ENCODE data around the gene FKBP4.
A peak's percentile ranks its signal among the peaks of the same experiment; 100 is the strongest.

- TF ChIP-seq CTCF (IDR thresholded peaks at IDR 0.05; ENCODE audit: low read length) (peak; percentile 33), EZH2 (optimal IDR thresholded peaks at IDR 0.05; ENCODE audit: low read depth, low read length) (no peak)
Observed at GRCh38 chr12:2752676-2753371, 41.9 kb upstream of the FKBP4 start.
